ENCODE results near the gene RAB38.

RAB38 gene

DNA sequence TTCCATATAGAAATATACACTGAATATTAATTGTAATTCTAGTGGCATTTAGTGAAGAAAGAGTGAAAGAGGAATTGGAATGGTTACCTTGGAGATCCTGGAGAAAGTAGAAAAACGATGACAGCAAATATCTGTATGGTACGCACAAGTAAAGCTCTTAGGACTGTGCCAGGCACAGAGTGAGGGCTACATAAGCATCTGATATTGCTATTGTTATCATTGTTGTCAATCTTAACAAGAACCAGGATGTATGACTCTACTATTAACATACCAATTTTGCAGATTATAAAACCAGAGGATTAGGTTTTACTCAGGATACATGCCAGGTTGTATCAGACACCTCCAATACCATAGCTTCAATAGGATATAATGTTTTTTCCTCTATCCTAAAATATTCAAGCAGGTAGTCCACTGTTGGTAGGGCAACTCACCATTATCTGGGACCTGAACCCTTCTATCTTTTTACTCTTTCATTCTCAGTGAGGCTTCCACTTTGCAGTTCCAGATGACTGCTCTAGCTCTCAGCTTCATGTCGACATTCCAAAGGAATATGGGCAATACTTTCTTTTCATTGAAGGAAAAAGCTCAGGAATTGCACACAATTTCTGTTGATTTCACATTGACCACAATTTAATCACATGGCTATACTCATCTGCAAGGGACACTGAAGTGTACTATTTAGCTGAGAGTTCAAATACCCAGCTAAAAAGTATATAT is 73.2 kb downstream of the RAB38 start:
- DNase-seq, result no peak

DNA sequence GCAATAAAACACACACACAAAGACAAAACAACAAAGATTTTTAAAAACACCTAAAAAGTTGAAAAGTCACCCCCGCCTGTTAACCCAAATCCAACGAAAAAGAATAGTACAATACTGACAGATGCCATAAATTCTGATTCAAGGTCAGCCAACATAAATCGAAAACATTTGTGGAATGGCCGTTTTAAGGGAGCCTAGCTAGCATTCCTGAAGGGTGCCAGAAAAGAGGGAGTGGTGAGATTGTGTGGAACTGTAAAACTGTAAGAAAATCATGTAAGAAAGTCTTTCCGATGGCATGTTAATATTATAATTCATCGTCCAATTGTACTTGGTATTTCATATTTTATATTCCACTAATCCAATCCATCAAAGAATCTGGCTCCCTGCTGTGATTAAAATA is 75.1 kb downstream of the RAB38 start:
- DNase-seq, result no peak

DNA sequence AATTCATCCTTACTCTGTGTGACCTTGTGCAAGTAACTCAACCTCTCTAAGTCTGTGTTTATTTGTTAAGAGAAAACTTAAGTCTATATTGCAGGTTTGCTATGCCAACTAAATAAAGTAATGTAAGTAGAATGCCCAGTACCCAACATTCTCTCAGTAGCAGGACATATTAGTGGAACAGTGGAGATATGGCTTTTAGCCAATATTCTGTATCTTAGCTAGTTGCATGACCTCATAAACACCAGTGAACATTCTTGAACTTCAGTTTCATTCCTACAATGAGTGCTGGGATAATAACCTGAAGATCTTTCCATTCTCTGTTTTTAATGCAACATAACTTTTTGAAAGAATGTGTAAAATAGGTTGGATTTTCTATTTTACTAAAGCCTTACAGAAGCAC is 77.0 kb downstream of the RAB38 start:
- no peak for DNase-seq

DNA sequence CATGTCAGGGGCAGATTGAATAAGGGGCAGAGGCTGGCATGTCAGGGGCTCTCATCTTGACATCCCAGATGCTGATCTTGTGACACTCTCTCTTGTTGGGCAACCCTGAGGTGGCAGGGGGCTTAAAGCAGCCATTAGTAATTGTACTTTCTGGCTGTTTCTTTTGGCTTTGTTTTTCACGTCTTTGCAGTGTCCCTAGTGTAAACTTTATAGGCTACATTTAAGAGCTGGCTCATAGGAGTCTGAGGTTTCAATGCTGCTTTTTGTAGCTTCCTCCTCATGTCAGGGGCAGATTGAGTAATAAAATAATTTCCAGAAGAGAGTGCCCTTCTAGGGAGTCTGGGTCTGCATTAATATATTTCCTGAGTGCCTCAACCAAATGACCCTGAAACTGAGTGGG is 86.1 kb downstream of the RAB38 start:
- no peak for DNase-seq

DNA sequence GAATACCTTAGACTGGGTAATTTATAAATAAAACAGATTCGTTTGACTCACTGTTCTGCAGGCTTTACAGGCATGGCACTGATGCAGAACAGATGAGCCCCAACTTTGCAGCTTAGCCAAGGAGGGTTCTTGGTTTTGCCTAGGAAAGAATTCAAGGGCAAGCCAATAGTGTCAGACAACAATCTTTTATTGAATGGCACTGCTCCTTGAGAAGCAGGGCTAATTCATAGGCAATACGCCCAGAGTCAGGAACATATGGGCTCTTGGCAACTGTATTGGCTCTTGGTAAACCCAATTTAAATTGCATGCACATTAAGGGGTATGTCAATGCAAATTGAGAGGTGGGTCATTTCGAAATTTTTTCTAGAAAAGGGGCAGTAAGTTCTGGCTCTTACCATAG is 87.9 kb downstream of the RAB38 start:
- DNase-seq, result no peak

DNA sequence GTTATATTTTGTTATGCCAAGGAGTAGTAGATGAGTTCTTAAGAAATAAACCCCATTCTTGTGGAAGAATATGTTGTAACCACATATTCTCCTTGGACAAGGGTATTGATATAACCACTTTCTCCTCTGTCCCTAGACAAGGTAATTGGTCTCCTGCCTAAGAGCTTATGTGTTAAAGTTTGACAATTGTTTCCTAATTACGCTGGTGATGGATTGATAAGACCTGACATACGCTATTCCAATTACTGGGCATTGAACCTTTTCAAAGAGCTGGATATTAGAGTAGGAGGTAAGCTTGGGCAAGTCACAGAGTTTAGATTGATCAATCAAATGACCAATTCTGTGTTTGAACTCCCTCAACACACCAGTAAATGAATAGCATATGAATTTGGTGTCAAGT is 88.9 kb downstream of the RAB38 start:
- DNase-seq, result no peak

DNA sequence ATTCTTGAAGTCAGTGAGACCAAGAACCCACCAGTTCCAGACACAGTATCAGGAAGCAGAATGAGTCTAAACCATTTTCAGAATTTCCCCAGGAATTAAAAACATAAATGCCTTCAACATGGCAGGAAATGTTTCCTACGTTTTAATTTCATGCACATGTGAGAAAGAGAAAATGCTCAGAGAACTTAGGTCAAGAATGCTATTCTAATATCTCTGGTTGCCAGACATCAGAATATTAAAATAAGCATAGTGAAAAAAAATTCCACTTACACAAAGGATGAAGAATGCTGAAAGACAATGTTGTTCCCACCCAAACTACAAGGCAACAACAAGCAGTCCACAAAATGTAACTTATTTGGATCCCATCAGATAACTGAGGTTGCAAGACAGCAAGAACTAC is 104.8 kb downstream of the RAB38 start:
- no peak for DNase-seq

DNA sequence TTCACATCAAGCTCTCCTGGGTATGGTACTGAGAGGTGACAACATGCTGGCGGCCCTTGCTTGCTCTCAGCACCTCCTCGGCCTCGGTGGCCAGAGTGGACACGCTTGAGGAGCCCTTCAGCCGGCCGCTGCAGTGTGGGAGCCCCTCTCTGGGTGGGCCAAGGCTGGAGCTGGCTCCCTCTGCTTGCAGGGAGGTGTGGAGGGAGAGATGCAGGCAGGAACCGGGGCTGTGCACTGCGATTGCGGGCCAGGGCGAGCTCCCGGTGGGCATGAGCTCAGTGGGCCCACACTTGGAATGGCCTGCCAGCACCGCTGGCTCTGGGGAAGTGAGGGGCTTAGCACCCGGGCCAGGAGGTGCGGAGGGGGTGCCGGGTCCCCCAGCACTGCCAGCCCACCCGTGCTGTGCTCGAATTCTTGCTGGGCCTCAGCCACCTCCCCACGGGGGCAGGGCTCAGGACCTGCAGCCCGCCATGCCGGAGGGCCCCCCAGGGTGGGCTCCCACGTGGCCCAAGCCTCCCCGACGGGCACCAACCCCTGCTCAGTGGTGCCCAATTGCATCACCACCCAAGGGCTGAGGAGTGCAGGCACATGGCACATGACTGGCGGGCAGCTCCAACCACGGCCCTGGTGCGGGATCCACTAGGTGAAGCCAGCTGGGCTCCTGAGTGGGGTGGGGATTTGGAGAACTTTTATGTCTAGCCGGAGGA is 106.2 kb downstream of the RAB38 start:
- no peak for DNase-seq

DNA sequence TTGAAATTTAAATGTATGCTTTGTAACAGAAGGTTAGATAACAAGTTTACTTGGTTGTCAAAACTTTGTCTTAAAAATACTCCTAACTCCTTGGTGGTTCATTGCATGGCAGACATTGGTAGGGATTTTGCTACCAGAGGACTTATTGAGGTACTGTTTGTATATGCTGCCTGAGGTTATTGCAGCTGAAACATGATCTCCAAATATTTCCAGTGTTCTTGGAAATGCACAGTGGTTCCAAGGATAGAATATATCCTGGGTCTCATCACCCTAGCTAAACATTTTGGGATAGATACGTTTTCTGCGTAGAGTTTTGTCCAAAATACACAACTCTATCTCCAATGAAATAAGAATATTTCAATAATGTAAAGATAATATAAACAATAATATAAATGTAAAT is 109.2 kb downstream of the RAB38 start:
- DNase-seq, result no peak

DNA sequence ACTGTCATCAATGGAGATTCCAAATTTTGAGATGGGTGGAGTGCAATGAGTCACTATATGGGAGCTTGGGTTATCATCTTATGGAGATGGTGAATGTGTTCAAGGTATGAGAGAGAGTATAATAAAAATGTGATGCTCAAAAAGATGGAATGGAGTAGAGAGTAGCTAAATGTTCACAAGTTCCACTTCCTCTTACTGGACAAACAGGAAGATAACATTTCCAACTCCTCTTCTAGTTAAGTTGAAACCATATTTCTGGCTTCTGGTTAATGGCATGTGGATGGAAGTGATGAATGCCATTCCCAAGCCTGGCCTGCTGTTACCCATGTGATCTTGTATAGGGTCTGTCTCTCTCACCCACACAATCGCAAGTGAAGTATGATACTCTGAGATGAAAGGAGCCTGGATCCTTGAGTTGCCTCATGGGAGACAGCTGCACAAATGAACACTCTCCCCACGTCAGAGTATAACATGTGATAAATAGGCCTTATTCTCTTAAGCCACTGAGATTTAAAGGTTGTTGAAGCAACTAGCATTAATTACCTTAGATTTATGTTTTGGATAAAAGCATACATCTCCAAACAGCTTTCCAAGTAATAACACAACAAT is 111.0 kb downstream of the RAB38 start:
- DNase-seq, result no peak
